Body of pancreas (tissue), 4 donors: ENCODE data around the gene SLC16A11.

Experiments
- CTCF ChIP-seq, 7 experiments: fragments of 450-650 bp in 4 of 7; fragments of 200-600 bp in 3 of 7; sonication (generic) in 3 of 7; IDR thresholded peaks; one replicate each; pipeline ENCODE4 v1.5.1; 2016 to 2019; ENCODE audit warnings: antibody characterized with exemption in 7 of 7
- POLR2A ChIP-seq, 3 donors: fragments of 450-650 bp; IDR thresholded peaks; one replicate each; pipeline ENCODE4 v1.6.1; 2016; ENCODE audit warnings: antibody characterized with exemption in 3 of 3, mild to moderate bottlenecking in 2 of 3

DNA sequence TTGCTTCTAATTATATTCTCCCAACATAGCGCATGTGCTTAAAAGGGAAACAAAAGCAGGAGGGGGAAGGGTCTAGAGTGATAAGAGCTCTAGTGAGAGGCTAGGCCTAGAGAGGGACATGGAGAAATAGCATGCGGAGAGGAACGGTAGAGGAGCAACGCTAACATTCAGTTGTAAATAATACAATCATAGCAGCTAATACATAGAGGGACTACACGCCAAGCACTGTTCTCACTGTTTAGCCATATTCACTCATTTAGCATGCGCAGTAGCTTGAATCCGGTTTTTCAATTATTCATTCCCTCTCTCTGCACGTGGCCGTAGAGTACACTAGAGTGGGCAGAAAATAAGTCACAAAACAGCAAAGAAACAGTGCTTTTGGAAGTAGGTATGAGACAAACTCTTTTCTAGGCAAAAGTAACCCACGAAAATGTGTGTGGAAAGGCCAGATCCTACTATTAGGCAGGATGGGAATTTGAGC lies 49.7 kb downstream of the SLC16A11 start:
- TF ChIP-seq CTCF (IDR thresholded peaks at IDR 0.05) (no peak), POLR2A (IDR thresholded peaks at IDR 0.05) (no peak)
